ENCODE results near the gene SYVN1.

SYVN1 gene

GRCh38 chr11:65127473-65128181, 6.7 kb downstream of the SYVN1 start:
- in situ Hi-C loops (cut with HindIII; ENCODE audit: low sequenced_read_pairs), result no loop called here

GRCh38 chr11:65126624-65127274, 7.6 kb downstream of the SYVN1 start:
- DNase-seq (ENCODE audit: low read depth), result no peak
- H3K4me3 ChIP-seq (ENCODE audit: low read depth, low read length), result no peak overlapping the region
- TF ChIP-seq CTCF (IDR thresholded peaks at IDR 0.05; ENCODE audit: low read depth, low read length, missing control alignments), result no peak
- in situ Hi-C loops (cut with HindIII; ENCODE audit: low sequenced_read_pairs), result no loop called here

More at GRCh38 chr11:65127473-65128181, 6.7 kb downstream of the SYVN1 start:
- no peak for DNase-seq (ENCODE audit: low read depth)
- TF ChIP-seq CTCF (IDR thresholded peaks at IDR 0.05; ENCODE audit: low read depth, low read length, missing control alignments), result no peak
- no peak overlapping the region for H3K4me3 ChIP-seq (ENCODE audit: low read depth, low read length)

DNA sequence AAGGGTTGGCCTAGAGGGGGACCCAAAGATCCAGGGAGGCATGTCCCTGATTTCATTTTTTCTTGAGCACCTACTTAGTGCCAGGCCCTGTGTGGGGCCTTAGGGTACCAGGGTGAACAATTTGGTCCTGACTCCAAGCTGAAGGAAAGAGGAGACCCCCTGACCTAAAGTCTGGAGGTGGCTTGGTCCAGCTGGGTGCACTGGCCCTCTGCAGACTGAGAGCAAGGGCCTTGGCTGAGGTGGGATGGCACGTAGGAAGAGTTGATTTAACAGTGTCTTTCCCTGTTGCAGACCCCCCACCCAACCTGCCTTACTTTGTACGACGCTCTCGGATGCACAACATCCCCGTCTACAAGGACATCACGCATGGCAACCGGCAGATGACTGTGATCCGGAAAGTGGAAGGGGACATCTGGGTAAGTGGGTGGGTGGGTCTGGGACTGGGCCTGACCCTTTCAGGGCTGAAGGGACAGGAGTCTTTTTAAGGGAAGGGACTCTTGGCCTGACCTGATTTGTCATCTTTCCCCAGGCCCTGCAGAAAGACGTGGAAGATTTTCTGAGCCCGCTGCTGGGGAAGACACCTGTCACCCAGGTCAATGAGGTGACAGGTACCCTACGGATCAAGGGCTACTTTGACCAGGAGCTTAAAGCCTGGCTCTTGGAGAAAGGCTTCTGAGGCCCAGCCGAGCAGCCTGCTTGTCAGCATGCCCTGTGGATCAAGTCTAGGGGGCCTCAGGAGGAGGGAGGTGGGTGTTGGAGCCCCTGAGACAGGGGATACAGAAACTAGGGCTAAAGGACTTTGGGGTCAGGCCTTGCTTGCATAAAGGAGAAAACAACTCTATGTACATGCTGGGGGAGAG, 8.9 kb downstream of the SYVN1 start:
- TF ChIP-seq CTCF (IDR thresholded peaks at IDR 0.05; ENCODE audit: low read depth, low read length, missing control alignments), result no peak
- in situ Hi-C loops (cut with HindIII; ENCODE audit: low sequenced_read_pairs), result no loop called here

GRCh38 chr11:65124480-65125196, 9.7 kb downstream of the SYVN1 start:
- no peak for TF ChIP-seq CTCF (IDR thresholded peaks at IDR 0.05; ENCODE audit: low read depth, low read length, missing control alignments)
- no peak for DNase-seq (ENCODE audit: low read depth)
- in situ Hi-C loops (cut with HindIII; ENCODE audit: low sequenced_read_pairs), result no loop called here

More for the DNA sequence above, 8.9 kb downstream of the SYVN1 start:
- DNase-seq (ENCODE audit: low read depth), result no peak
- no peak overlapping the region for H3K4me3 ChIP-seq (ENCODE audit: low read depth, low read length)

GRCh38 chr11:65121865-65122696, 12.2 kb downstream of the SYVN1 start, which contains the start of the genes FAU and MRPL49:
Gene FAU (minus strand): TSS chr11:65122134. CDS start chr11:65121813, 321 bp downstream.
Gene MRPL49 (plus strand): TSS chr11:65122321. CDS start chr11:65122347, 26 bp downstream.
- peak within 1 kb of the TSS; percentile 99 for H3K4me3 ChIP-seq (ENCODE audit: low read depth, low read length)
- no peak for TF ChIP-seq CTCF (IDR thresholded peaks at IDR 0.05; ENCODE audit: low read depth, low read length, missing control alignments)
- peak; percentile 92 for DNase-seq (ENCODE audit: low read depth)
- in situ Hi-C loops (cut with HindIII; ENCODE audit: low sequenced_read_pairs), result no loop called here

More at GRCh38 chr11:65124480-65125196, 9.7 kb downstream of the SYVN1 start:
- no peak overlapping the region for H3K4me3 ChIP-seq (ENCODE audit: low read depth, low read length)
